ENCODE data around the gene TTC34.
"Not testable (repeated sequence)": the region's sequence is repeated elsewhere in the genome, so short reads cannot be mapped to it uniquely, and the experiment has no call there.

Gene TTC34

GRCh38 chr1:2629627-2630497 is 171.6 kb downstream of the TTC34 start:
- peak in 2 of 42 donors; percentile 5 to 13 for DNase-seq
- intact Hi-C loops (cut with DNase I), result no loop called here

DNA sequence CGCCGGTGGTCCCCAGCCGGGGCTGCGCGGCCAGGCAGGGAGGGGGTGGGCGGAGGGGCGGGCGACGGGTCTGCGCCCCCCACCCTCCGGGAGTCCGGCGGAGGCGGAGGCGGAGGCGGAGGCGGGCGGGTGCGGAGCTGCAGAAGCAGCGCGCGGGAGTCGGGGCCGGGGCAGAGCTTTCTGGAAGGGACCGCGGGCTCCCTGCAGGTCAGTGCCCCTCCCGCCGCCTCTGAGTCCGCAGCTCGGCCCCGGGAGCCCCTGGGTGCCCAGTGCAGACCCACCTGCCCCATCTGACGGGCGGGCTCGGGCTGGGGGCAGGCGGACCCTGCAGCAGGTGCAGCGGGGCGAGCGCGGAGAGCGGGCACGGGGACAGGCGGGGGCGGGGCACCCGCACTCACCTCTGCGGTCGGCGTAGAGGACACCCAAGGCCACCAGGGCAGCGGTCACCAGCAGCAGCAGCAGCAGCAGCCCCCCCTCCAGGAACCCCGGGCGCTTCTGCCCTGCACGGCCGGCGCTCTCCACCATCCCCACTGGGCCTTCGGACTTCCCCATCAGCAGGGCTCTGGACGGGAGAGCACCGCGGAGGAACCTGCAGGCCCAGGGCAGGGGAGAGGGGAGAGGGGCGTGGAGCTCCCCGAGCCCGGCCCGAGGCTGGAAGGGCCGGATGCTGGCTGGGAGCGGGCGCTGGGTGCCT is 172.4 kb downstream of the TTC34 start:
- intact Hi-C loops (cut with DNase I), result no loop called here
- DNase-seq, result peak in 2 of 42 donors; percentile 3 to 7

- intact Hi-C loops (cut with DNase I), result no loop called here
- peak in 2 of 42 donors; percentile 0 to 9 for DNase-seq
Measured at GRCh38 chr1:2628191-2628932, 173.1 kb downstream of the TTC34 start.

GRCh38 chr1:2627746-2628145 is 173.7 kb downstream of the TTC34 start:
- DNase-seq, result peak in 1 of 42 donors; percentile 7
- intact Hi-C loops (cut with DNase I), result no loop called here

- DNase-seq; intact Hi-C loops (cut with DNase I): not testable (repeated sequence)
Measured at GRCh38 chr1:2625748-2626147, 175.7 kb downstream of the TTC34 start.

DNA sequence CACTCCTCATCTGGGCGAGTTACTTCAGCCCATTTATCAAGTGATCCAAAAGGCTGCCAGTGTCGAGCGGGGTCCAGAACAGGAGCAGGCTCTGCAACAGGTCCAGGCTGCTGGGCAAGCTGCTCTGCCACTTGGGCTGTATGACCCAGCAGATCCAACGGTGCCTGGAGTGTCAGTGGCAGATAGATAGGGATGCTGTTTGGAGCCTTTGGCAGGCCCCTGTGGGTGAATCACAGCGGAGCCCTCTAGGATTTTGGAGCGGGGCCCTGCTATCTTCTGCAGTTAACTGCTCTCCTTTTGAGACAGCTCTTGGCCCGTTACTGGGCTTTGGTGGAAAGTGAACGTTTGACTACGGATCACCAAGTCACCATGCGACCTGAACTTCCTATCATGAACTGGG is 176.2 kb downstream of the TTC34 start:
- intact Hi-C loops (cut with DNase I), result no loop called here
- DNase-seq, result peak in 1 of 42 donors; percentile 4

- intact Hi-C loops (cut with DNase I), result no loop called here
- DNase-seq, result peak in 1 of 42 donors; percentile 6
Measured at GRCh38 chr1:2624735-2625300, 176.7 kb downstream of the TTC34 start.

DNA sequence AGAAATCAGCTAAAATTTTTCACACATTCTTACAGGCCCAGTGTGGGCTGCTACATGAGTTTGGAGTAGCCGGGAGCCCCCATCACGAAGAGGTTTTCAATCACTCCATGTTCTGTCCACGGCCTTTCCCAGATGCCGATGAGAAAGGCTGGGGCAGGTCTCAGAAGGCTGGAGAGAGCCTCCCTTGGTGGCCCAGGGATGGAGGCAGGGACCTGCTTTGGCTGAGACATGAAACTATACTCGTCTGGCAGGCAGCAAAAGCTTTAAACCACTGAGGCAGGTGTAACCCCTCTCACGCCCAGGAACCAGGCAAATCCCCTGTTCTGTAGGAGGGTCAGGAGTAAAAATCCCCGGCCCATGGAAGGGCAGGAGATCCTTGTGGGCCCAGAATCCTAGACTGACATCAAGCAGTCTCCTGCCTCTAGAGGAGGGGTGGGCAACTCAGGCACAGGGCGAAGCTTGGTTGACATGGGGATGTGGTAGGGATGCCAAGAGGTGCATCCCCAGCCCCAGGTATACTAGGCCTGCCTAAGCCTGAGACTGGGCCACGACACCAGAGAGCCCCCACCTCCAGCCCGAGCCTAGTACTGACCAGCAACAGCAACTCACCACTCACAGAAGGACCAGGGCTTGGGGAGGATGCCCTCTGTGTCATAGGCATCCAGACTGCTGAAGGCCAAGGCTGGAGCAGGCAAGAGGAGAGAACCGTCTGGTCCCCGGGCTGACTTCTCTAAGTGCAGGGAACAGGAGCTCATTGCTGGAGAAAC is 177.7 kb downstream of the TTC34 start:
- intact Hi-C loops (cut with DNase I), result no loop called here
- peak in 4 of 42 donors; percentile 2 to 18 (median 14) for DNase-seq

DNA sequence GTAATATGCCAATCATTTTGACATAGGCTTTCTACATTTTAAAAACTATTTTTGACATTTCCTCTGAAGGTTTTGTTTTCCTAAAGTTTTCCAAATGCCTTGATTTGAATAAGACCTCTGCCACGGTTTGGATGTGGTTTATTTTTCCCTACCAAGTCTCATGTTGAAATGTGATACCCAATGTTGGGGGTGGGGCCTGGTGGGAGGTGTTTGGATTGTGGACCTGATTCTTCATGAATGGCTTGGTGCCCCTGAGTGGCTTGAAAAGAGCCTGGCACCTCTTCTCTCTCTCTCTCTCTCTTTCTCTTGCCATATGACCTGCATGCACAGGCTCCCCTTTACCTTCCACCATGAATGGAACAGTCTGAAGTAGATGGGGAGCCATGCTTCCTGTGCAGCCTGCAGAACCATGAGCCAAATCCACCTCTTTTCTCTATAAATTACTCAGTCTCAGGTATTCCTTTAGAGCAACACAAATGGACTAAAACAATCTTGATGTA is 183.5 kb downstream of the TTC34 start:
- intact Hi-C loops (cut with DNase I), result no loop called here

GRCh38 chr1:2614145-2614544 is 187.3 kb downstream of the TTC34 start:
- intact Hi-C loops (cut with DNase I), result no loop called here
- DNase-seq, result no peak

More for the DNA sequence above, 183.5 kb downstream of the TTC34 start:
- no peak for DNase-seq

- DNase-seq, result peak in 3 of 42 donors; percentile 2 to 8 (median 7)
- intact Hi-C loops (cut with DNase I), result no loop called here
Measured at GRCh38 chr1:2612591-2613365, 188.7 kb downstream of the TTC34 start.

DNA sequence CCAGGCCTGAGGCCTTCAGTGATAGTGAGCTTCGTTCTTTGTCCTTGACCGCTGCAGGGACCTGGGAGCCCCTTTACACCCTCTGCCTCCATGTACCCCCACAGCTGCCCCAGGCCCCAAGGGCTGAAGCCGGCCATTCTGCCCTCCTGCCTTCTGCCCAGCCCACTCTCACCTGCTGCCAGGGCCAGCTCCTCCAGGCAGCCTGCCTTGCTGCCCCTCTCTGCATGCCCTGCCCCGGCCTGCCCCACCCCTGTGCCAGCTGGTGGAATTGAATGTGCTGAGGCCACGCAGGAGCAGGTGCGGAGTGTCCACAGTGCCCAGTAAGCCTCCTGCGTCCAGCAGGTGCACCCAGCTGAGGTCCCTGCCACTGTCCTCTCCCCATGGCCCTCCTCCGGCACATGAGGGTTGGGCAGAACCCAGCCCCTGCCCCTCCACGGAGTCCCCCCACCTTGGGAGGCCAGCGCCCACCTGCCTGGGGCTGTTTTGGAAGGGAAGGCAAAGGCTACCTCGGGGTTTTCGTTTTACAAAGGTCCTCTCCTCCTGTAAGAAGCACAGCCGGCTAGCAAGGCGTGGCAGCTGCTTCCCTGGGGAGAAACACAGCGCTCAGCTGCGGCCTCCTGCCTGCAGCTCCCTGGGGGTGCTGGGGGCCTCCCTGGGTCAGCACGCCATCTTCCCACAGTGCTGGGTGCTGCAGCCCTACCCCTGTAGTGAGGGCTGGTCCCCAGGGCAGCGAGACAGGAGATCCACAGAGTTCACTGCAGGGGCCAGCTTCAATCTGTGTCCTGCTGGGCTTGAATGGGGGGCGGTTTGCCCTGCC is 189.7 kb downstream of the TTC34 start:
- peak in 3 of 42 donors; percentile 4 to 9 (median 7) for DNase-seq
- intact Hi-C loops (cut with DNase I), result no loop called here

GRCh38 chr1:2611031-2611501 is 190.4 kb downstream of the TTC34 start:
- DNase-seq, result peak in 5 of 42 donors; percentile 10 to 30 (median 16)
- intact Hi-C loops (cut with DNase I), result no loop called here

DNA sequence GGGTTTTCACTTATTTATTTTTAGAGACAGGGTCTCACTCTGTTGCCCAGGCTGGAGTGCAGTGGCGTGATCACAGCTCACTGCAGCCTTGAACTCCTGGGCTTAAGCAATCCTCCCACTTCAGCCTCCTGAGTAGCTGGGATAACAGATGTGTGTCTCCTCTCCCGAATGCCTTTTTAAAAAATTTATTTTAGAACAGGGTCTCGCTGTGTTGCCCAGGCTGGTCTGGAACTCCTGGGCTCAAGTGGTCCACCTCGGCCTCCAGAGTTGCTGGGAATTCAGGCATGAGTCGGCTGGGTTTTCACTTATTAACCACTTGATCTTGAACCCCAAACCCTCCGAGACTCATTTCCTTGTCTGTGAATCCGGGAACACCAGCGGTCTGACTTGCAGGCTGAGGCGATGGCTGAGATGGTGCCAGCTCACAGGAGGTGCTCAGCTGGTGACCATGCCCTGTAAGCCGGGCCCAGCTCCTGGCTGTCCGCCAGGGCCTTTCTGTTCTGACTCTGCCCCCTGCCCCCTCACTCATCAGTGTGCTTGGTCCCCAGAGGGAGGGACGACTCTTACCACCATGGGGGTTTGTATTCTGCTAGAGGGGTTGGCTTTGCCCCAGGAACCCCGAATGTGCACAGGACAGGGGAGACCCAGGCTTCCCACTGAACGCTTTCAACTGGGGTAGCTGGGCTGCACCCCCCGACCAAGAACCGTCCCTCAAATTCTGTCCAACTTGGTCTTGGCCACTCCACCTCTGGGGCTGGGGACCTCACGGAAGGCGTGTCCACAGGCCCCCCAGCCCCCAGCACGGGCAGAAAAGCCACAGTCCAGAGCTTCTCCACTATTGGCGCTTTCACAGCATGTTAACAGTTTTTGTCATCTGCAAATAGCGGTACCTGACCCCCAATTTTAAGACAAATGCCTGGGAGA is 191.2 kb downstream of the TTC34 start:
- intact Hi-C loops (cut with DNase I), result no loop called here
- DNase-seq, result peak in 7 of 42 donors; percentile 11 to 63 (median 18)

- intact Hi-C loops (cut with DNase I), result no loop called here
- peak in 5 of 42 donors; percentile 1 to 25 (median 10) for DNase-seq
Measured at GRCh38 chr1:2609319-2610035, 192.0 kb downstream of the TTC34 start.
